IMR-90 (cell line): ENCODE data around the gene FRY. TPM values are rescaled to one million over a fixed set of nuclear protein-coding genes. Genes with fewer than 3 reads are reported as not detected.

Source experiments
- ATAC-seq: fragments of 200-7000 bp; cut with Tn5 transposase; 2 replicates; pipeline ENCODE4 v1.9.1; 2020; ENCODE audit warnings: low read depth, mild to moderate bottlenecking, moderate library complexity
- BruUV-seq: library from RNA; stranded (reverse); fragments of 400-500 nt; replicated peaks from 2 replicates; lab custom pipeline; 2021; lab: Mats Ljungman, UMichigan
- CTCF ChIA-PET: fragments of 300-600 bp; formaldehyde crosslinking; extraction: SDS; loops from one replicate; lab custom pipeline; 2021; ENCODE audit warnings: antibody characterized with exemption; lab: Yijun Ruan, JAX
- POLR2A ChIA-PET: fragments of 300-600 bp; sonication (Branson Sonifier 250); formaldehyde crosslinking; loops from one replicate; lab custom pipeline; 2022; ENCODE audit warnings: antibody characterized with exemption; ENCODE audit not compliant: unreplicated experiment; lab: Charles Lee
- DNase-seq: peaks from one replicate; pipeline ENCODE4 v3.0.0; 2013
- H2AFZ ChIP-seq: replicated peaks from 2 replicates; pipeline ENCODE3; 2013; ENCODE audit warnings: low read length, mild to moderate bottlenecking; ENCODE audit not compliant: poor library complexity
- H2AK5ac ChIP-seq: 2 replicates; pipeline ENCODE4 v1.6.1; 2013; ENCODE audit warnings: low read depth, low read length, inconsistent platforms
- H2AK9ac ChIP-seq: replicated peaks from 2 replicates; pipeline ENCODE3; 2013; ENCODE audit warnings: mild to moderate bottlenecking, low read depth, low read length, moderate library complexity; ENCODE audit not compliant: poor library complexity
- H2BK120ac ChIP-seq: 2 replicates; pipeline ENCODE4 v1.6.1; 2013; ENCODE audit warnings: low read depth, low read length, inconsistent platforms
- H2BK15ac ChIP-seq: 3 replicates; pipeline ENCODE4 v1.6.1; 2013; ENCODE audit warnings: low read depth, low read length, inconsistent platforms
- H2BK20ac ChIP-seq: 2 replicates; pipeline ENCODE4 v1.6.1; 2013; ENCODE audit warnings: low read depth, mild to moderate bottlenecking, inconsistent platforms, low read length, moderate library complexity
- H2BK5ac ChIP-seq: 2 replicates; pipeline ENCODE4 v1.6.1; 2013; ENCODE audit warnings: mild to moderate bottlenecking, low read depth, low read length, inconsistent platforms; ENCODE audit not compliant: poor library complexity, severe bottlenecking
- H3K14ac ChIP-seq: replicated peaks from 2 replicates; pipeline ENCODE4 v1.6.1; 2013; ENCODE audit warnings: low read depth, low read length, inconsistent platforms
- H3K18ac ChIP-seq: 2 replicates; pipeline ENCODE4 v1.6.1; 2013; ENCODE audit warnings: low read depth, low read length, control low read depth
- H3K23ac ChIP-seq: 2 replicates; pipeline ENCODE4 v1.6.1; 2013; ENCODE audit warnings: low read depth, low read length, inconsistent platforms
- H3K27ac ChIP-seq: 2 replicates; pipeline ENCODE4 v1.5.1; 2013; ENCODE audit warnings: mild to moderate bottlenecking, control low read depth, low read length; ENCODE audit not compliant: insufficient read depth
- H3K27me3 ChIP-seq: 2 replicates; pipeline ENCODE4 v1.6.1; 2013; ENCODE audit warnings: low read length; ENCODE audit not compliant: control insufficient read depth, insufficient read depth
- H3K36me3 ChIP-seq: 2 replicates; pipeline ENCODE4 v1.6.1; 2013; ENCODE audit warnings: low read length, mixed read lengths; ENCODE audit not compliant: control insufficient read depth, insufficient read depth
- H3K4ac ChIP-seq: 2 replicates; pipeline ENCODE4 v1.6.1; 2013; ENCODE audit warnings: low read depth, low read length, inconsistent platforms
- H3K4me1 ChIP-seq: 2 replicates; pipeline ENCODE4 v1.6.1; 2013; ENCODE audit warnings: low read length, mixed read lengths; ENCODE audit not compliant: control insufficient read depth, insufficient read depth
- H3K4me2 ChIP-seq: 2 replicates; pipeline ENCODE4 v1.6.1; 2013; ENCODE audit warnings: low read depth, mild to moderate bottlenecking, control low read depth, low read length, moderate library complexity
- H3K4me3 ChIP-seq: 2 replicates; pipeline ENCODE4 v1.5.1; 2013; ENCODE audit warnings: low read depth, mild to moderate bottlenecking, control low read depth, low read length, moderate library complexity; ENCODE audit not compliant: insufficient read depth
- H3K56ac ChIP-seq: 2 replicates; pipeline ENCODE4 v1.6.1; 2013; ENCODE audit warnings: low read length, inconsistent platforms; ENCODE audit not compliant: insufficient read depth; ENCODE audit errors: extremely low read depth
- H3K79me1 ChIP-seq, 2 experiments: 2 replicates each; pipeline ENCODE4 v1.6.1; 2013; ENCODE audit warnings: low read length in 2 of 2, inconsistent platforms in 1 of 2, low read depth in 1 of 2
- H3K9ac ChIP-seq: 2 replicates; pipeline ENCODE4 v1.6.1; 2013; ENCODE audit warnings: low read depth, low read length, control low read depth
- H3K9me1 ChIP-seq: 2 replicates; pipeline ENCODE4 v1.6.1; 2013; ENCODE audit warnings: low read length, inconsistent platforms; ENCODE audit not compliant: insufficient read depth
- H3K9me3 ChIP-seq: 2 replicates; pipeline ENCODE4 v1.6.1; 2013; ENCODE audit warnings: low read length; ENCODE audit not compliant: control insufficient read depth, insufficient read depth
- H4K20me1 ChIP-seq: 2 replicates; pipeline ENCODE4 v1.6.1; 2013; ENCODE audit warnings: low read length, inconsistent platforms; ENCODE audit not compliant: insufficient read depth
- H4K5ac ChIP-seq: 2 replicates; pipeline ENCODE4 v1.6.1; 2013; ENCODE audit warnings: mild to moderate bottlenecking, low read depth, low read length, control low read depth
- H4K8ac ChIP-seq, 2 experiments: 2 replicates each; pipeline ENCODE4 v1.6.1; 2013; ENCODE audit warnings: low read depth in 2 of 2, low read length in 2 of 2, control low read depth in 1 of 2, inconsistent platforms in 1 of 2
- H4K91ac ChIP-seq: 2 replicates; pipeline ENCODE4 v1.6.1; 2013; ENCODE audit warnings: low read depth, low read length, inconsistent platforms; ENCODE audit not compliant: insufficient read depth
- CHD1 ChIP-seq: IDR thresholded peaks from 2 replicates; pipeline ENCODE4 v1.6.1; 2012; ENCODE audit warnings: low read depth, low read length, improper control_type of control experiment
- MAFK ChIP-seq: IDR thresholded peaks from 2 replicates; pipeline ENCODE4 v1.6.1; 2012; ENCODE audit warnings: low read depth, low read length, improper control_type of control experiment
- NFE2L2 ChIP-seq: fragments of 150-350 bp; IDR thresholded peaks from 2 replicates; pipeline ENCODE4 v1.6.1; 2016; ENCODE audit warnings: low read depth, mild to moderate bottlenecking, low read length
- POLR2A ChIP-seq: IDR thresholded peaks from 2 replicates; pipeline ENCODE4 v1.6.1; 2012; ENCODE audit warnings: mild to moderate bottlenecking, low read depth, low read length
- whole genome bisulfite sequencing, 2 experiments: methylation state at CpG; one replicate each; pipeline versions ENCODE4 v1.1.5 to v1.1.7; 2013; ENCODE audit warnings: missing lambda C conversion rate in 2 of 2; ENCODE audit not compliant: insufficient read length in 1 of 2; ENCODE audit errors: extremely low coverage in 2 of 2; 5-methylcytosine and 5-hydroxymethylcytosine counted together
- dilution Hi-C: fragments of 300-500 bp; cut with HindIII; formaldehyde crosslinking; loops from one replicate; pipeline ENCODE4 v1.14.3; 2018; ENCODE audit warnings: low sequenced_read_pairs; ENCODE audit not compliant: unreplicated experiment
- in situ Hi-C: fragments of 300-500 bp; cut with MboI; formaldehyde crosslinking; loops from 3 replicates; pipeline ENCODE4 v1.14.3; 2019; ENCODE audit warnings: low sequenced_read_pairs, inconsistent platforms, mixed read lengths
- intact Hi-C: fragments of 100-400 bp; cut with micrococcal nuclease; formaldehyde crosslinking; loops from 2 replicates; pipeline ENCODE4 v1.10.0; 2022
- polyA plus RNA-seq, 3 experiments: library from polyadenylated mRNA; depleted of rRNA; stranded (reverse); fragments of >200 nt; gene quantifications; 2 replicates each; pipeline ENCODE4 v1.2.3, GENCODE V29; 2012; ENCODE audit warnings: low replicate concordance in 1 of 3
- total RNA-seq: library from RNA; depleted of rRNA; stranded (reverse); fragments of >200 nt; gene quantifications from 2 replicates; pipeline ENCODE4 v1.2.3, GENCODE V29; 2012
- TF ChIP-seq, protein P1 (sequence below): fragments of 150-350 bp; IDR thresholded peaks from 2 replicates; pipeline ENCODE4 v1.6.1; 2016; ENCODE audit warnings: low read depth, mild to moderate bottlenecking, low read length, moderate library complexity, borderline replicate concordance
- TF ChIP-seq, protein P2 (sequence below): fragments of 150-350 bp; IDR thresholded peaks from 2 replicates; pipeline ENCODE4 v1.6.1; 2017; ENCODE audit warnings: mild to moderate bottlenecking, antibody characterized with exemption, low read length, low read depth

The FRY gene
- total and polyA plus RNA-seq, 2 of the 4 experiments (the other 2 are of a cell fraction), result 3.0 to 4.8 TPM

DNA sequence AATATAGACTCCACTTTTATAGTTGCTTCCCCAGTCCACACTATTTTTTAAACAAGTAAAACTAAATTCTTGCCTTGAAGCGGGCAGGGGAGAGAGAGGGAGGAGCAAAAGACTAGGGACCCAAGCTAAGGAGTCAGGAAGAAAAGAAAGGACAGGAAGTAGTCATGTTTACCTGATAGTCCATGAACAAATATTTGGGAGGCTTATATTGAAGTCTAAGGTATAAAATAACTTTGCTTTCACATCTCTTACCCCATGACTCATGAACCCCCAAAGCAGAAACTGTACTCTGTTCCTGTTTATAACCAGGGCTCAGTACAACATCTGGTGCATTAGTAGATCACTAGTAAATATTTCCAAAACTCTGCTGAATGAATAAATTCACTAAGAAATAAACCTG is 216.3 kb downstream of the FRY start:
- Histone ChIP-seq H3K27me3 (no peaks in the 10 kb centered on the region), H3K36me3 (peaks cover 15% of the 10 kb centered on the region), H4K8ac (peak overlapping the region in 1 of 2 experiments; percentile 65; a peak in 1 of 4 replicates), H2AFZ (no peak overlapping the region), H2AK5ac (no peak overlapping the region), H2BK5ac (peak overlapping the region; percentile 44), H3K79me1 (no peaks in the 10 kb centered on the region), H3K4me3 (no peak overlapping the region), H3K9me3 (no peaks in the 10 kb centered on the region), H3K4ac (peak overlapping the region; percentile 22; the same call in 1 of the 2 replicates), H2AK9ac (no peak overlapping the region), H3K23ac (no peak overlapping the region), H3K18ac (peak overlapping the region; percentile 50; the same call in 1 of the 2 replicates), H4K20me1 (no peaks in the 10 kb centered on the region), H4K5ac (no peak overlapping the region), H2BK20ac (0 out of 2 replicates have a peak overlapping the region, but pooled peaks have one; percentile 0), H3K9ac (no peak overlapping the region), H3K14ac (0 out of 2 replicates have a peak overlapping the region, but pooled peaks have one; percentile 26), H3K56ac (no peak overlapping the region), H2BK120ac (0 out of 2 replicates have a peak overlapping the region, but pooled peaks have one; percentile 16), H2BK15ac (no peak overlapping the region), H3K4me1 (peaks cover 3% of the 10 kb centered on the region), H4K91ac (no peak overlapping the region), H3K9me1 (peaks cover 2% of the 10 kb centered on the region), H3K27ac (no peak overlapping the region), H3K4me2 (no peak overlapping the region)
- ChIA-PET POLR2A (no interaction called here), CTCF (interaction anchor here (2.6 to 2.7 kb wide), 2 partner anchors 8 to 338 kb away, joined by 8 to 14 read pairs; no protein-coding TSS in a partner anchor)
- ATAC-seq (peak; percentile 65), DNase-seq (peak; percentile 40)
- in situ Hi-C loops, result no loop called here
- no TSS peak for BruUV-seq
- no CpG with 5 or more reads among the region's 1 CpG for WGBS, 2 experiments
- intact Hi-C loops, result loop anchor here (5.0 kb wide), 3 partner anchors 226 to 336 kb away; no protein-coding TSS in a partner anchor
- dilution Hi-C loops, result no loop called here
- no peak for TF ChIP-seq NFE2L2
- TF ChIP-seq, protein P1, sequence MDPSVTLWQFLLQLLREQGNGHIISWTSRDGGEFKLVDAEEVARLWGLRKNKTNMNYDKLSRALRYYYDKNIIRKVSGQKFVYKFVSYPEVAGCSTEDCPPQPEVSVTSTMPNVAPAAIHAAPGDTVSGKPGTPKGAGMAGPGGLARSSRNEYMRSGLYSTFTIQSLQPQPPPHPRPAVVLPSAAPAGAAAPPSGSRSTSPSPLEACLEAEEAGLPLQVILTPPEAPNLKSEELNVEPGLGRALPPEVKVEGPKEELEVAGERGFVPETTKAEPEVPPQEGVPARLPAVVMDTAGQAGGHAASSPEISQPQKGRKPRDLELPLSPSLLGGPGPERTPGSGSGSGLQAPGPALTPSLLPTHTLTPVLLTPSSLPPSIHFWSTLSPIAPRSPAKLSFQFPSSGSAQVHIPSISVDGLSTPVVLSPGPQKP, result no peak
- no peak for TF ChIP-seq MAFK
- TF ChIP-seq POLR2A, result no peak
- TF ChIP-seq CHD1, result no peak
- TF ChIP-seq, protein P2, sequence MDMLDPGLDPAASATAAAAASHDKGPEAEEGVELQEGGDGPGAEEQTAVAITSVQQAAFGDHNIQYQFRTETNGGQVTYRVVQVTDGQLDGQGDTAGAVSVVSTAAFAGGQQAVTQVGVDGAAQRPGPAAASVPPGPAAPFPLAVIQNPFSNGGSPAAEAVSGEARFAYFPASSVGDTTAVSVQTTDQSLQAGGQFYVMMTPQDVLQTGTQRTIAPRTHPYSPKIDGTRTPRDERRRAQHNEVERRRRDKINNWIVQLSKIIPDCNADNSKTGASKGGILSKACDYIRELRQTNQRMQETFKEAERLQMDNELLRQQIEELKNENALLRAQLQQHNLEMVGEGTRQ, result no peak
